A549 (cell line): ENCODE data around the gene FAF1.

Experiments
- CTCF ChIP-seq: fragments of >200 bp; sonication (Bioruptor Twin); formaldehyde crosslinking; IDR thresholded peaks from 3 replicates; pipeline ENCODE4 v1.5.1; 2016
- EP300 ChIP-seq, 2 experiments: fragments of >200 bp; sonication (Bioruptor Twin); formaldehyde crosslinking; IDR thresholded peaks; 2 replicates in 1 of 2; 3 replicates in 1 of 2; pipeline ENCODE4 v1.6.1; 2016 to 2017
- JUNB ChIP-seq: fragments of >200 bp; sonication (Bioruptor Twin); formaldehyde crosslinking; IDR thresholded peaks from 2 replicates; pipeline ENCODE4 v1.6.1; 2016
- MAX ChIP-seq: IDR thresholded peaks from 2 replicates; pipeline ENCODE4 v1.6.1; 2012
- POLR2A ChIP-seq: IDR thresholded peaks from 2 replicates; pipeline ENCODE4 v1.6.1; 2012; ENCODE audit warnings: mild to moderate bottlenecking, low read length
- RAD21 ChIP-seq, 2 experiments: fragments of >200 bp in 1 of 2; sonication (Bioruptor Twin) in 1 of 2; formaldehyde crosslinking in 1 of 2; IDR thresholded peaks in 1 of 2; conservative IDR thresholded peaks in 1 of 2; 2 replicates in 1 of 2; 3 replicates in 1 of 2; pipeline ENCODE4 v1.6.1; 2012 to 2018; ENCODE audit warnings: inconsistent platforms in 1 of 2
- SMC3 ChIP-seq: fragments of >200 bp; sonication (Bioruptor Twin); formaldehyde crosslinking; IDR thresholded peaks from 3 replicates; pipeline ENCODE4 v1.6.1; 2018; ENCODE audit warnings: inconsistent platforms
- TF ChIP-seq, protein P1 (sequence below): fragments of 250-450 bp; sonication (Bioruptor Pico); IDR thresholded peaks from 2 replicates; pipeline ENCODE4 v1.5.0; 2021; ENCODE audit warnings: mild to moderate bottlenecking, moderate library complexity, borderline replicate concordance

- TF ChIP-seq MAX (no peak), SMC3 (no peak), CTCF (no peak), EP300 (IDR thresholded peaks at IDR 0.05) (no peak), POLR2A (no peak), JUNB (no peak), RAD21 (conservative IDR thresholded peaks at IDR 0.05 in 1 of 2, IDR thresholded peaks at IDR 0.05 in 1 of 2) (no peak)
- TF ChIP-seq, protein P1, sequence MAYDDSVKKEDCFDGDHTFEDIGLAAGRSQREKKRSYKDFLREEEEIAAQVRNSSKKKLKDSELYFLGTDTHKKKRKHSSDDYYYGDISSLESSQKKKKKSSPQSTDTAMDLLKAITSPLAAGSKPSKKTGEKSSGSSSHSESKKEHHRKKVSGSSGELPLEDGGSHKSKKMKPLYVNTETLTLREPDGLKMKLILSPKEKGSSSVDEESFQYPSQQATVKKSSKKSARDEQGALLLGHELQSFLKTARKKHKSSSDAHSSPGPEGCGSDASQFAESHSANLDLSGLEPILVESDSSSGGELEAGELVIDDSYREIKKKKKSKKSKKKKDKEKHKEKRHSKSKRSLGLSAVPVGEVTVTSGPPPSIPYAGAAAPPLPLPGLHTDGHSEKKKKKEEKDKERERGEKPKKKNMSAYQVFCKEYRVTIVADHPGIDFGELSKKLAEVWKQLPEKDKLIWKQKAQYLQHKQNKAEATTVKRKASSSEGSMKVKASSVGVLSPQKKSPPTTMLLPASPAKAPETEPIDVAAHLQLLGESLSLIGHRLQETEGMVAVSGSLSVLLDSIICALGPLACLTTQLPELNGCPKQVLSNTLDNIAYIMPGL (CRISPR knock-in tag) = no peak
Measured at GRCh38 chr1:50422675-50422945, 537.5 kb downstream of the FAF1 start.
